ENCODE results near the gene SMC2. TPM values are rescaled to one million over a fixed set of nuclear protein-coding genes. Genes with fewer than 3 reads are reported as not detected.

SMC2 gene
- total and polyA plus RNA-seq, 2 donors (not counting 3 experiments of a cell fraction or from before 2014, with no cell fraction given), result 5.3 to 34.1 TPM

GRCh38 chr9:104087894-104088293 is 6.2 kb upstream of the SMC2 start:
- no peak for FAIRE-seq
- Histone ChIP-seq H3K4me1 (ENCODE audit: control insufficient read depth, extremely low read depth, insufficient read depth, low read length) (peaks cover 13% of the 10 kb centered on the region), H3K9me1 (replicated peaks; ENCODE audit: control insufficient read depth, extremely low read depth, insufficient read depth, low read length) (no peaks in the 10 kb centered on the region), H3K9ac (replicated peaks; ENCODE audit: extremely low read depth, insufficient read depth, low read length) (no peak overlapping the region), H2AFZ (ENCODE audit: low read depth, low read length) (no peak overlapping the region), H3K9me3 (replicated peaks; ENCODE audit: control insufficient read depth, insufficient read depth, low read length) (no peaks in the 10 kb centered on the region), H3K27ac (ENCODE audit: insufficient read depth, low read depth, low read length) (no peak overlapping the region), H3K4me3 (replicated peaks in 1 of 3; ENCODE audit: insufficient read depth in 1 of 3, low read depth in 1 of 3, low read length in 3 of 3) (no peak overlapping the region), H3K79me2 (ENCODE audit: control insufficient read depth, insufficient read depth, low read length) (no peaks in the 10 kb centered on the region), H3K4me2 (ENCODE audit: insufficient read depth, low read length) (no peak overlapping the region), H4K20me1 (replicated peaks; ENCODE audit: control insufficient read depth, extremely low read depth, insufficient read depth, low read length) (no peaks in the 10 kb centered on the region), H3K27me3 (ENCODE audit: control insufficient read depth in 2 of 2, insufficient read depth in 2 of 2, low read length in 2 of 2) (peaks cover 0 to 4% of the 10 kb centered on the region in 2 experiments), H3K36me3 (ENCODE audit: control insufficient read depth in 2 of 2, extremely low read depth in 1 of 2, insufficient read depth in 2 of 2, low read length in 2 of 2) (no peaks in the 10 kb centered on the region)
- intact Hi-C loops (cut with micrococcal nuclease) (no loop called here), dilution Hi-C loops (cut with MboI; ENCODE audit: extremely low pct_ligation_motif_present, low sequenced_read_pairs) (no loop called here)
- ChIA-PET POLR2A (no interaction called here), CTCF (no interaction called here)
- BruUV-seq (replicated peaks), result no TSS peak
- no peak for DNase-seq (ENCODE audit: low read depth, low spot score)
- TF ChIP-seq MYC (IDR thresholded peaks at IDR 0.05; ENCODE audit: low read depth, low read length), result no peak
- no peak for TF ChIP-seq CTCF (IDR thresholded peaks at IDR 0.05; ENCODE audit: extremely low read depth in 1 of 2, insufficient read depth in 1 of 2, low read depth in 1 of 2, low read length in 2 of 2)
- TF ChIP-seq JUN (IDR thresholded peaks at IDR 0.05; ENCODE audit: borderline replicate concordance, insufficient read depth, insufficient read length, low read depth), result no peak
- no peak for TF ChIP-seq POLR2AphosphoS5 (IDR thresholded peaks at IDR 0.05; ENCODE audit: insufficient read depth, low read depth, low read length)
- TF ChIP-seq FOS (IDR thresholded peaks at IDR 0.05; ENCODE audit: borderline replicate concordance, insufficient read depth, low read length), result no peak
- no peak for TF ChIP-seq POLR2A (IDR thresholded peaks at IDR 0.05; ENCODE audit: low read depth, low read length)
- no peak for TF ChIP-seq GATA2 (IDR thresholded peaks at IDR 0.05; ENCODE audit: insufficient read depth, insufficient read length, low read depth, low read length)
- no peak for TF ChIP-seq EZH2 (IDR thresholded peaks at IDR 0.05; ENCODE audit: borderline replicate concordance, low read depth, low read length, severe bottlenecking)
- no peak for TF ChIP-seq MAX (IDR thresholded peaks at IDR 0.05; ENCODE audit: insufficient read depth, insufficient read length)

Measured in endothelial cell of umbilical vein (primary cell).